ENCODE measurements around the gene MAMDC4. TPM values are rescaled to one million over a fixed set of nuclear protein-coding genes. Genes with fewer than 3 reads are reported as not detected.
A peak's percentile ranks its signal among the peaks of the same experiment; 100 is the strongest.

MAMDC4 gene
- total and polyA plus RNA-seq, 2 of the 8 experiments (the other 6 are each of a cell fraction or from before 2014, with no cell fraction given), result 3.1 to 4.5 TPM

DNA sequence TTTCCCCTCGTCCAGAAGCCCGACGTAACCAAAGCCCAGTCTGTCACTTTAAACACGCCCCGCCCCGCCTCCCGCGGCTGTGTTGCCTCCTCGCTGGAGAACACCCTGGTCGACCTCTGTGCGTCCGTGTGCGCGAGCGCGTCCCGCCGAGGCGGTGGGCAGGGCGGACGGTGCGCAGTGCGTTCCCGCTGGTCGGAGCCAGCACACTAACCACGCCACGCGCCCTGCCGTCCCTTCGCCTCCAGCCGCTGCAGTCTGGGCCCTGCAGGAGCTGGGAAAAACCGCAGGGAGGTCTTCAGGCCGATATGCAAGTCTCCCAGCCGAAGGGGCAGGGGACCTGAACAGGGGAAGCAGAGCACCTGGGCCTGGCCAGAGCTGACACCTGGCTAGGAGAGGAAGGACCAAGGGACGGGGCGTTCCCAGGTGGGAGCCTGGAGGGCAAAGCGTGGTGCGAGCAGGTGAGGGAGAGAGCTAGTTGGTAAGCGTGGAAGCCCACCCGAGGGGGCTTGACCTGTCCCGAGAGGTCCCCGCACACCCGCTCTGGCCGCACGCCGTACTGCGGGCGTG lies 4.2 kb upstream of the MAMDC4 start (continued):
- TF ChIP-seq SIN3A (conservative IDR thresholded peaks at IDR 0.05 in 1 of 2, IDR thresholded peaks at IDR 0.05 in 1 of 2; ENCODE audit: low read depth in 1 of 2, low read length in 2 of 2), result 0 out of 4 replicates have a peak, but pooled peaks of 1 of the 2 experiments have one; percentile 53
- TF ChIP-seq, protein P1, sequence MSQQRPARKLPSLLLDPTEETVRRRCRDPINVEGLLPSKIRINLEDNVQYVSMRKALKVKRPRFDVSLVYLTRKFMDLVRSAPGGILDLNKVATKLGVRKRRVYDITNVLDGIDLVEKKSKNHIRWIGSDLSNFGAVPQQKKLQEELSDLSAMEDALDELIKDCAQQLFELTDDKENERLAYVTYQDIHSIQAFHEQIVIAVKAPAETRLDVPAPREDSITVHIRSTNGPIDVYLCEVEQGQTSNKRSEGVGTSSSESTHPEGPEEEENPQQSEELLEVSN (IDR thresholded peaks at IDR 0.05), result no peak; the same call in none of the 2 replicates
- peak; percentile 17; the same call in 1 of the 2 replicates for TF ChIP-seq MAX (IDR thresholded peaks at IDR 0.05)
- peak; percentile 44 for TF ChIP-seq KDM4A (IDR thresholded peaks at IDR 0.05; ENCODE audit: low read depth, low read length, severe bottlenecking)
- no peak for TF ChIP-seq ASH2L (IDR thresholded peaks at IDR 0.05; ENCODE audit: low read length)

Measured in H1 (cell line).